ENCODE measurements around the gene RASGEF1C.

Gene RASGEF1C

GRCh38 chr5:180139731-180140055 is 69.3 kb downstream of the RASGEF1C start:
- no peak for TF ChIP-seq ZNF274 (IDR thresholded peaks at IDR 0.05; ENCODE audit: low read depth, low read length)
- TF ChIP-seq YY1 (IDR thresholded peaks at IDR 0.05; ENCODE audit: insufficient read depth, insufficient read length): no peak
- TF ChIP-seq SUZ12 (IDR thresholded peaks at IDR 0.05; ENCODE audit: extremely low read depth, insufficient read depth, insufficient read length): no peak
- Histone ChIP-seq H3K27me3 (ENCODE audit: insufficient read depth, insufficient read length) (no peaks in the 10 kb centered on the region), H3K36me3 (ENCODE audit: insufficient read depth, insufficient read length, low read length) (no peaks in the 10 kb centered on the region)

GRCh38 chr5:180138976-180139730 is 69.9 kb downstream of the RASGEF1C start:
- no peak for DNase-seq (ENCODE audit: low read depth, low spot score)

More at GRCh38 chr5:180139731-180140055, 69.3 kb downstream of the RASGEF1C start:
- Histone ChIP-seq H3K9me3 (ENCODE audit: insufficient read depth, low read length) (no peaks in the 10 kb centered on the region), H3K4me1 (ENCODE audit: insufficient read depth, insufficient read length) (no peaks in the 10 kb centered on the region), H3K9ac (ENCODE audit: insufficient read length, low read depth) (no peak overlapping the region), H3K4me3 (ENCODE audit: insufficient read length, low read depth) (no peak overlapping the region)
- DNase-seq (ENCODE audit: low read depth, low spot score): no peak

GRCh38 chr5:180138214-180138975 is 70.6 kb downstream of the RASGEF1C start:
- no peaks in the 10 kb centered on the region for H3K4me1 ChIP-seq (ENCODE audit: insufficient read depth, insufficient read length)
- no peak overlapping the region for H3K4me3 ChIP-seq (ENCODE audit: insufficient read length, low read depth)
- TF ChIP-seq YY1 (IDR thresholded peaks at IDR 0.05; ENCODE audit: insufficient read depth, insufficient read length) (no peak), ZNF274 (IDR thresholded peaks at IDR 0.05; ENCODE audit: low read depth, low read length) (no peak), SUZ12 (IDR thresholded peaks at IDR 0.05; ENCODE audit: extremely low read depth, insufficient read depth, insufficient read length) (no peak)
- H3K9ac ChIP-seq (ENCODE audit: insufficient read length, low read depth): no peak overlapping the region
- H3K36me3 ChIP-seq (ENCODE audit: insufficient read depth, insufficient read length, low read length): no peaks in the 10 kb centered on the region
- DNase-seq (ENCODE audit: low read depth, low spot score): no peak
- H3K9me3 ChIP-seq (ENCODE audit: insufficient read depth, low read length): no peaks in the 10 kb centered on the region
- H3K27me3 ChIP-seq (ENCODE audit: insufficient read depth, insufficient read length): no peaks in the 10 kb centered on the region

More at GRCh38 chr5:180138976-180139730, 69.9 kb downstream of the RASGEF1C start:
- Histone ChIP-seq H3K9me3 (ENCODE audit: insufficient read depth, low read length) (no peaks in the 10 kb centered on the region), H3K27me3 (ENCODE audit: insufficient read depth, insufficient read length) (no peaks in the 10 kb centered on the region), H3K4me3 (ENCODE audit: insufficient read length, low read depth) (no peak overlapping the region), H3K36me3 (ENCODE audit: insufficient read depth, insufficient read length, low read length) (no peaks in the 10 kb centered on the region), H3K9ac (ENCODE audit: insufficient read length, low read depth) (no peak overlapping the region), H3K4me1 (ENCODE audit: insufficient read depth, insufficient read length) (no peaks in the 10 kb centered on the region)
- TF ChIP-seq SUZ12 (IDR thresholded peaks at IDR 0.05; ENCODE audit: extremely low read depth, insufficient read depth, insufficient read length) (no peak), YY1 (IDR thresholded peaks at IDR 0.05; ENCODE audit: insufficient read depth, insufficient read length) (no peak), ZNF274 (IDR thresholded peaks at IDR 0.05; ENCODE audit: low read depth, low read length) (no peak)

- H3K27me3 ChIP-seq (ENCODE audit: insufficient read depth, insufficient read length): no peaks in the 10 kb centered on the region
- H3K36me3 ChIP-seq (ENCODE audit: insufficient read depth, insufficient read length, low read length): no peaks in the 10 kb centered on the region
- no peak overlapping the region for H3K9ac ChIP-seq (ENCODE audit: insufficient read length, low read depth)
- no peak for DNase-seq (ENCODE audit: low read depth, low spot score)
- no peak overlapping the region for H3K4me3 ChIP-seq (ENCODE audit: insufficient read length, low read depth)
- no peaks in the 10 kb centered on the region for H3K4me1 ChIP-seq (ENCODE audit: insufficient read depth, insufficient read length)
- TF ChIP-seq ZNF274 (IDR thresholded peaks at IDR 0.05; ENCODE audit: low read depth, low read length): no peak
- no peak for TF ChIP-seq SUZ12 (IDR thresholded peaks at IDR 0.05; ENCODE audit: extremely low read depth, insufficient read depth, insufficient read length)
- no peaks in the 10 kb centered on the region for H3K9me3 ChIP-seq (ENCODE audit: insufficient read depth, low read length)
These were observed 71.4 kb downstream of the RASGEF1C start for GRCh38 chr5:180137401-180138213.

GRCh38 chr5:180136630-180137381 is 72.2 kb downstream of the RASGEF1C start:
- Histone ChIP-seq H3K4me1 (ENCODE audit: insufficient read depth, insufficient read length) (no peaks in the 10 kb centered on the region), H3K27me3 (ENCODE audit: insufficient read depth, insufficient read length) (no peaks in the 10 kb centered on the region), H3K9ac (ENCODE audit: insufficient read length, low read depth) (no peak overlapping the region)

GRCh38 chr5:180135967-180136629 is 72.9 kb downstream of the RASGEF1C start:
- Histone ChIP-seq H3K27me3 (ENCODE audit: insufficient read depth, insufficient read length) (no peaks in the 10 kb centered on the region), H3K4me3 (ENCODE audit: insufficient read length, low read depth) (no peak overlapping the region), H3K9me3 (ENCODE audit: insufficient read depth, low read length) (no peaks in the 10 kb centered on the region), H3K9ac (ENCODE audit: insufficient read length, low read depth) (no peak overlapping the region), H3K36me3 (ENCODE audit: insufficient read depth, insufficient read length, low read length) (no peaks in the 10 kb centered on the region), H3K4me1 (ENCODE audit: insufficient read depth, insufficient read length) (no peaks in the 10 kb centered on the region)
- TF ChIP-seq SUZ12 (IDR thresholded peaks at IDR 0.05; ENCODE audit: extremely low read depth, insufficient read depth, insufficient read length) (no peak), ZNF274 (IDR thresholded peaks at IDR 0.05; ENCODE audit: low read depth, low read length) (no peak), YY1 (IDR thresholded peaks at IDR 0.05; ENCODE audit: insufficient read depth, insufficient read length) (no peak)
- no peak for DNase-seq (ENCODE audit: low read depth, low spot score)

More at GRCh38 chr5:180136630-180137381, 72.2 kb downstream of the RASGEF1C start:
- no peak for TF ChIP-seq ZNF274 (IDR thresholded peaks at IDR 0.05; ENCODE audit: low read depth, low read length)
- TF ChIP-seq YY1 (IDR thresholded peaks at IDR 0.05; ENCODE audit: insufficient read depth, insufficient read length): no peak
- TF ChIP-seq SUZ12 (IDR thresholded peaks at IDR 0.05; ENCODE audit: extremely low read depth, insufficient read depth, insufficient read length): no peak
- no peak for DNase-seq (ENCODE audit: low read depth, low spot score)
- H3K9me3 ChIP-seq (ENCODE audit: insufficient read depth, low read length): no peaks in the 10 kb centered on the region
- no peak overlapping the region for H3K4me3 ChIP-seq (ENCODE audit: insufficient read length, low read depth)
- H3K36me3 ChIP-seq (ENCODE audit: insufficient read depth, insufficient read length, low read length): no peaks in the 10 kb centered on the region

All from NT2/D1 (cell line).